Rectal smooth muscle tissue (tissue), 1 donor: ENCODE measurements around the gene SLC6A18.

ENCODE experiments used
- H3K27ac ChIP-seq: one replicate; pipeline ENCODE4 v1.7.0; 2013; ENCODE audit warnings: low read depth, low read length, inconsistent platforms
- H3K27me3 ChIP-seq: one replicate; pipeline ENCODE4 v1.7.0; 2013; ENCODE audit warnings: low read length; ENCODE audit not compliant: control insufficient read depth, insufficient read depth
- H3K36me3 ChIP-seq: one replicate; pipeline ENCODE4 v1.7.0; 2013; ENCODE audit warnings: low read length; ENCODE audit not compliant: control insufficient read depth, insufficient read depth
- H3K4me1 ChIP-seq: one replicate; pipeline ENCODE4 v1.7.0; 2013; ENCODE audit warnings: low read length; ENCODE audit not compliant: control insufficient read depth, insufficient read depth
- H3K4me3 ChIP-seq: one replicate; pipeline ENCODE4 v1.7.0; 2013; ENCODE audit warnings: low read length
- H3K9ac ChIP-seq: one replicate; pipeline ENCODE4 v1.7.0; 2013; ENCODE audit warnings: low read length

Gene SLC6A18

GRCh38 chr5:1294206-1294834 lies 69.1 kb downstream of the SLC6A18 start:
- H3K36me3 ChIP-seq = no peaks in the 10 kb centered on the region
- no peak overlapping the region for H3K9ac ChIP-seq
- H3K4me1 ChIP-seq = no peaks in the 10 kb centered on the region
- H3K4me3 ChIP-seq = no peak overlapping the region
- H3K27ac ChIP-seq = no peak overlapping the region
- peaks cover 4% of the 10 kb centered on the region for H3K27me3 ChIP-seq

- Histone ChIP-seq H3K36me3 (no peaks in the 10 kb centered on the region), H3K4me3 (no peak within 1 kb of the TSS), H3K9ac (no peak within 1 kb of the TSS), H3K4me1 (no peaks in the 10 kb centered on the region), H3K27me3 (peaks cover 4% of the 10 kb centered on the region), H3K27ac (no peak within 1 kb of the TSS)
Measured at GRCh38 chr5:1294835-1295649, 69.9 kb downstream of the SLC6A18 start, which contains the start of gene TERT. Gene TERT (minus strand): TSS chr5:1295068. CDS start chr5:1294989, 79 bp downstream.

- peaks cover 4% of the 10 kb centered on the region for H3K27me3 ChIP-seq
- H3K4me1 ChIP-seq = no peaks in the 10 kb centered on the region
- no peak overlapping the region for H3K4me3 ChIP-seq
- no peak overlapping the region for H3K9ac ChIP-seq
- no peak overlapping the region for H3K27ac ChIP-seq
- no peaks in the 10 kb centered on the region for H3K36me3 ChIP-seq
Measured at GRCh38 chr5:1295650-1296037, 70.5 kb downstream of the SLC6A18 start.
